Ovary (tissue), 9 donors: Measurements from ENCODE around the gene ABHD12B. TPM values are rescaled to one million over a fixed set of nuclear protein-coding genes. Genes with fewer than 3 reads are reported as not detected.
"Not testable (repeated sequence)": the region's sequence is repeated elsewhere in the genome, so short reads cannot be mapped to it uniquely, and the experiment has no call there.

Experiments
- DNase-seq, 5 donors: peaks; one replicate each; pipeline ENCODE4 v3.0.0-alpha.2; 2019 to 2020
- H3K27ac ChIP-seq, 2 donors: fragments of 200-600 bp; one replicate each; pipeline versions ENCODE4 v1.5.1 to v1.8.0; 2019 to 2022
- H3K27me3 ChIP-seq: fragments of 200-600 bp; one replicate; pipeline ENCODE4 v1.8.0; 2022
- H3K36me3 ChIP-seq: fragments of 200-600 bp; sonication (generic); one replicate; pipeline ENCODE4 v1.5.1; 2019
- H3K4me1 ChIP-seq: one replicate; pipeline ENCODE4 v1.8.1; 2013; ENCODE audit warnings: mild to moderate bottlenecking, moderate library complexity; ENCODE audit not compliant: insufficient read depth
- H3K4me3 ChIP-seq: fragments of 200-600 bp; sonication (generic); one replicate; pipeline ENCODE4 v1.5.1; 2017
- H3K9me3 ChIP-seq, 2 donors: fragments of 200-600 bp in 1 of 2; sonication (generic) in 1 of 2; one replicate each; pipeline versions ENCODE4 v1.5.1 to v1.8.1; 2013 to 2019; ENCODE audit warnings: mild to moderate bottlenecking in 1 of 2, moderate library complexity in 1 of 2
- CTCF ChIP-seq, 3 donors: fragments of 450-650 bp in 2 of 3; fragments of 200-600 bp in 1 of 3; IDR thresholded peaks; one replicate each; pipeline versions ENCODE4 v1.5.1 to v1.8.0; 2016 to 2022; ENCODE audit warnings: antibody characterized with exemption in 3 of 3, mild to moderate bottlenecking in 1 of 3
- EP300 ChIP-seq: sonication (generic); formaldehyde crosslinking; IDR thresholded peaks from one replicate; pipeline ENCODE4 v1.6.1; 2017; ENCODE audit warnings: antibody characterized with exemption
- POLR2A ChIP-seq: fragments of 450-650 bp; IDR thresholded peaks from one replicate; pipeline ENCODE4 v1.6.1; 2017; ENCODE audit warnings: antibody characterized with exemption, mild to moderate bottlenecking, moderate library complexity
- WGBS, 3 donors: extraction: QIAGEN DNeasy Blood & Tissue Kit in 1 of 3; methylation state at CpG; one replicate each; pipeline versions ENCODE4 v1.1.5 to v1.1.7; 2013 to 2017; 5-methylcytosine and 5-hydroxymethylcytosine counted together
- intact Hi-C, 4 donors: fragments of 100-400 bp; cut with DNase I; formaldehyde crosslinking; loops; one replicate each; pipeline versions ENCODE4 v1.11.0 to v1.15.1; 2022 to 2023
- polyA plus RNA-seq, 2 donors: library from polyadenylated mRNA; stranded (reverse); fragments of 200-250 nt in 1 of 2; fragments of 350-450 nt in 1 of 2; fragmentation: Illumina TruSeq in 1 of 2; extraction: RNeasy Lipid Tissue Mini Kit (QIAGEN cat#74804) in 1 of 2; gene quantifications; one replicate each; pipeline ENCODE4 v1.2.3, GENCODE V29; 2013 to 2014
- total RNA-seq, 7 donors: library from RNA; depleted of rRNA in 2 of 7; stranded (reverse); fragments of >200 nt in 2 of 7; fragmentation: NEBNext Ultra II Directional in 3 of 7; extraction: Animal tissue kit (Norgen Biotek cat#: 25700) in 3 of 7; gene quantifications; one replicate each; pipeline versions ENCODE4 v1.1.0 to v1.2.4, GENCODE V29; 2016 to 2023
- donor health status: DM: no; HTN: no; CAD: no; lungs with moderate emphysema.
- donor health status: DM: no; HTN: no; CAD: no.
- donor health status: Bipolar disorder and iron deficiency.
- donor health status: DM: yes; HTN: yes; CAD: no.
- donor health status: DM: no; HTN: no; CAD: no.
- donor health status: DM: yes; HTN: yes; CAD: no.

The ABHD12B gene
- total and polyA plus RNA-seq, 9 donors, result 0.45 to 5.1 (median 0.84) TPM; not detected in 6

GRCh38 chr14:50936882-50937281 lies 65.0 kb downstream of the ABHD12B start:
- TF ChIP-seq EP300, result no peak
- no peak for TF ChIP-seq POLR2A
- no peak for TF ChIP-seq CTCF (IDR thresholded peaks at IDR 0.05)
- intact Hi-C loops, result no loop called here
- DNase-seq, result no peak
- Histone ChIP-seq H3K27ac (no peak overlapping the region), H3K4me3 (no peak overlapping the region), H3K27me3 (no peaks in the 10 kb centered on the region), H3K9me3 (no peaks in the 10 kb centered on the region), H3K36me3 (no peaks in the 10 kb centered on the region), H3K4me1 (no peaks in the 10 kb centered on the region)
- 88 to 95% (median 91%) methylated on average over 2 of the region's 2 CpGs for WGBS, 3 donors

- Histone ChIP-seq H3K9me3 (no peaks in the 10 kb centered on the region), H3K27me3 (no peaks in the 10 kb centered on the region), H3K27ac (no peak overlapping the region), H3K4me1 (no peaks in the 10 kb centered on the region), H3K36me3 (no peaks in the 10 kb centered on the region), H3K4me3 (no peak overlapping the region)
- DNase-seq, result no peak
- intact Hi-C loops, result no loop called here
- no peak for TF ChIP-seq POLR2A
- no peak for TF ChIP-seq EP300
- TF ChIP-seq CTCF (IDR thresholded peaks at IDR 0.05), result no peak
- WGBS, 3 donors, result 57 to 65% (median 59%) methylated on average over 2 of the region's 2 CpGs
Observed at GRCh38 chr14:50937325-50937724, 65.5 kb downstream of the ABHD12B start.

GRCh38 chr14:50937800-50938199 lies 65.9 kb downstream of the ABHD12B start:
- Histone ChIP-seq H3K9me3 (no peaks in the 10 kb centered on the region), H3K36me3 (no peaks in the 10 kb centered on the region), H3K27me3 (no peaks in the 10 kb centered on the region), H3K4me3 (no peak overlapping the region), H3K27ac (no peak overlapping the region), H3K4me1 (no peaks in the 10 kb centered on the region)
- intact Hi-C loops, result no loop called here
- no peak for TF ChIP-seq EP300
- TF ChIP-seq CTCF (IDR thresholded peaks at IDR 0.05), result no peak
- TF ChIP-seq POLR2A, result no peak
- DNase-seq, result no peak
- 77 to 83% (median 78%) methylated on average over 4 of the region's 4 CpGs for WGBS, 3 donors

- intact Hi-C loops, result no loop called here
- WGBS, 3 donors, result 70 to 79% (median 76%) methylated on average over 6 of the region's 6 CpGs
Observed at GRCh38 chr14:50941151-50941550, 69.3 kb downstream of the ABHD12B start.

GRCh38 chr14:50941638-50942037 lies 69.8 kb downstream of the ABHD12B start:
- not testable (repeated sequence) for DNase-seq
- 94 to 96% (median 95%) methylated on average over 8 of the region's 8 CpGs for WGBS, 3 donors

More at GRCh38 chr14:50941151-50941550, 69.3 kb downstream of the ABHD12B start:
- H3K27ac ChIP-seq, result no peak overlapping the region
- no peak for DNase-seq
- no peaks in the 10 kb centered on the region for H3K9me3 ChIP-seq
- H3K27me3 ChIP-seq, result no peaks in the 10 kb centered on the region
- no peaks in the 10 kb centered on the region for H3K36me3 ChIP-seq
- H3K4me1 ChIP-seq, result peaks cover 3% of the 10 kb centered on the region
- no peak overlapping the region for H3K4me3 ChIP-seq
- TF ChIP-seq POLR2A (no peak), EP300 (no peak), CTCF (IDR thresholded peaks at IDR 0.05) (no peak)

More at GRCh38 chr14:50941638-50942037, 69.8 kb downstream of the ABHD12B start:
- H3K4me1 ChIP-seq, H3K27me3 ChIP-seq, H3K9me3 ChIP-seq, H3K27ac ChIP-seq, H3K4me3 ChIP-seq, H3K36me3 ChIP-seq, intact Hi-C loops: not testable (repeated sequence)
